T follicular helper cell (primary cell): ENCODE measurements around the gene PTK7.

Source experiments
- DNase-seq: peaks from one replicate; pipeline ENCODE4 v3.0.0-alpha.2; 2020; ENCODE audit warnings: low read depth

PTK7 gene

DNA sequence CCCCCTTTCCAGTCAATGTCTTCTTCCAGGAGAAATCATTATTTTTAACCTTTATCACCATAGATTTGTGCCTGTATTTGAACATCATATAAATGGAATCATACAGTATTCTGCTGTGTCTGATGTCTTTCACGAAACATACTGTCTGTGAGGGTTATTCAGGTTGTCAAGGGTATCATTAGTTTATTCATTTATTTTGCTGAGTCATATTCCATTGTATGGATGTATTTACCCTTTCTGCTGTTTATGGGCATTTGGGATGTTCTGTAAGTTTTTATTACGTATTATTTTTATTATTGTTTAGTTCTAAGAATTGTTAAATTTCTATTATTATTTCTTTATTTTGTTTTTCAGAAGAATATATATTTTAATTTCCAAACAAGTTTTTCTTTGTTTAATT lies 131.2 kb downstream of the PTK7 start:
- no peak for DNase-seq
